NT2/D1 (cell line): Measurements from ENCODE around the gene THEM4.

Source experiments
- YY1 ChIP-seq: IDR thresholded peaks from 2 replicates; pipeline ENCODE4 v1.6.1; 2011; ENCODE audit not compliant: insufficient read length, insufficient read depth
- ZNF274 ChIP-seq: IDR thresholded peaks from 2 replicates; pipeline ENCODE4 v1.6.1; 2011; ENCODE audit warnings: mild to moderate bottlenecking, low read depth, low read length

GRCh38 chr1:151849871-151850270, 59.4 kb downstream of the THEM4 start:
- TF ChIP-seq ZNF274 (no peak), YY1 (no peak)
